Endothelial cell of umbilical vein (primary cell): ENCODE results near the gene GPR18. TPM values are rescaled to one million over a fixed set of nuclear protein-coding genes. Genes with fewer than 3 reads are reported as not detected.

Source experiments
- BruUV-seq: library from RNA; stranded (reverse); fragments of 400-500 nt; replicated peaks from 2 replicates; lab custom pipeline; 2021; lab: Mats Ljungman, UMichigan
- CTCF ChIA-PET: fragments of 300-600, 350-600 bp; sonication (Branson Sonifier 250); formaldehyde crosslinking; loops from one replicate; lab custom pipeline; 2021; ENCODE audit warnings: antibody characterized with exemption, inconsistent platforms; lab: Charles Lee
- POLR2A ChIA-PET: fragments of 300-600, 350-600 bp; sonication (Branson Sonifier 250); formaldehyde crosslinking; loops from one replicate; lab custom pipeline; 2021; ENCODE audit warnings: antibody characterized with exemption, inconsistent platforms; lab: Charles Lee
- DNase-seq: peaks from one replicate; pipeline ENCODE4 v3.0.0-alpha.2; 2011; ENCODE audit warnings: low read depth, low spot score
- FAIRE-seq: peaks from 2 replicates; lab custom pipeline; 2011; peaks lifted over from hg19 to GRCh38; lab: Jason Lieb, UNC
- H2AFZ ChIP-seq: 2 replicates; pipeline ENCODE4 v1.6.0; 2012; ENCODE audit warnings: low read depth, low read length, control low read depth, inconsistent platforms
- H3K27ac ChIP-seq: 2 replicates; pipeline ENCODE4 v1.5.1; 2011; ENCODE audit warnings: low read depth, mild to moderate bottlenecking, control low read depth, low read length, moderate library complexity; ENCODE audit not compliant: insufficient read depth
- H3K27me3 ChIP-seq, 2 experiments: 2 replicates each; pipeline versions ENCODE4 v1.6.0 to v1.6.1; 2011; ENCODE audit warnings: low read length in 2 of 2, mixed read lengths in 1 of 2; ENCODE audit not compliant: control insufficient read depth in 2 of 2, insufficient read depth in 2 of 2
- H3K36me3 ChIP-seq, 2 experiments: 2 replicates in 1 of 2; 3 replicates in 1 of 2; pipeline ENCODE4 v1.5.1; 2011; ENCODE audit warnings: low read length in 2 of 2, mild to moderate bottlenecking in 1 of 2, moderate library complexity in 1 of 2; ENCODE audit not compliant: control insufficient read depth in 2 of 2, insufficient read depth in 2 of 2; ENCODE audit errors: extremely low read depth in 1 of 2
- H3K4me1 ChIP-seq: 3 replicates; pipeline ENCODE4 v1.5.1; 2011; ENCODE audit warnings: mild to moderate bottlenecking, low read length; ENCODE audit not compliant: control insufficient read depth, insufficient read depth; ENCODE audit errors: extremely low read depth
- H3K4me2 ChIP-seq: 2 replicates; pipeline ENCODE4 v1.6.1; 2011; ENCODE audit warnings: low read length, control low read depth, mixed read lengths; ENCODE audit not compliant: insufficient read depth
- H3K4me3 ChIP-seq, 3 experiments: fragments of 200-600 bp in 1 of 3; sonication (generic), shearing (Covaris generic) in 1 of 3; replicated peaks in 1 of 3; 2 replicates each; pipeline ENCODE4 v1.5.1; 2011 to 2016; ENCODE audit warnings: control low read depth in 3 of 3, low read length in 3 of 3, mild to moderate bottlenecking in 2 of 3, inconsistent platforms in 1 of 3, low read depth in 1 of 3, moderate library complexity in 1 of 3; ENCODE audit not compliant: insufficient read depth in 1 of 3
- H3K79me2 ChIP-seq: 2 replicates; pipeline ENCODE4 v1.6.0; 2012; ENCODE audit warnings: low read length, inconsistent platforms; ENCODE audit not compliant: control insufficient read depth, insufficient read depth
- H3K9ac ChIP-seq: replicated peaks from 2 replicates; pipeline ENCODE3; 2011; ENCODE audit warnings: low read length, control low read depth; ENCODE audit not compliant: insufficient read depth; ENCODE audit errors: extremely low read depth
- H3K9me1 ChIP-seq: replicated peaks from 3 replicates; pipeline ENCODE4 v1.6.0; 2011; ENCODE audit warnings: mild to moderate bottlenecking, low read length; ENCODE audit not compliant: control insufficient read depth, insufficient read depth; ENCODE audit errors: extremely low read depth
- H3K9me3 ChIP-seq: replicated peaks from 2 replicates; pipeline ENCODE4 v1.5.1; 2012; ENCODE audit warnings: low read length, inconsistent platforms; ENCODE audit not compliant: control insufficient read depth, insufficient read depth
- H4K20me1 ChIP-seq: replicated peaks from 2 replicates; pipeline ENCODE3; 2011; ENCODE audit warnings: mild to moderate bottlenecking, low read length; ENCODE audit not compliant: control insufficient read depth, insufficient read depth; ENCODE audit errors: extremely low read depth
- CTCF ChIP-seq, 2 donors: IDR thresholded peaks; 1 replicate in 1 of 2; 2 replicates in 1 of 2; pipeline ENCODE4 v1.5.1; 2011; ENCODE audit warnings: low read length in 2 of 2, mild to moderate bottlenecking in 2 of 2, moderate library complexity in 2 of 2, control low read depth in 1 of 2, inconsistent platforms in 1 of 2, low read depth in 1 of 2; ENCODE audit not compliant: insufficient read depth in 1 of 2; ENCODE audit errors: extremely low read depth in 1 of 2
- GATA2 ChIP-seq: IDR thresholded peaks from 2 replicates; pipeline ENCODE4 v1.7.0; 2011; ENCODE audit warnings: low read depth, mild to moderate bottlenecking, moderate library complexity, mixed read lengths, low read length; ENCODE audit not compliant: insufficient read length, insufficient read depth
- MAX ChIP-seq: IDR thresholded peaks from 2 replicates; pipeline ENCODE4 v1.6.1; 2011; ENCODE audit not compliant: insufficient read depth, insufficient read length
- MYC ChIP-seq: IDR thresholded peaks from one replicate; pipeline ENCODE4 v1.6.1; 2011; ENCODE audit warnings: mild to moderate bottlenecking, low read depth, low read length
- dilution Hi-C: fragments of 300-500 bp; cut with MboI; formaldehyde crosslinking; loops from one replicate; pipeline ENCODE4 v1.15.0; 2019; ENCODE audit warnings: low sequenced_read_pairs; ENCODE audit not compliant: extremely low pct_ligation_motif_present
- intact Hi-C: fragments of 100-400 bp; cut with micrococcal nuclease; formaldehyde crosslinking; loops from one replicate; pipeline ENCODE4 v1.10.0; 2022
- polyA plus RNA-seq, 4 experiments: library from polyadenylated mRNA; depleted of rRNA in 3 of 4; stranded (reverse) in 3 of 4; unstranded in 1 of 4; fragments of >200 nt; gene quantifications; 2 replicates each; pipeline versions ENCODE4 v1.2.1 to v1.2.3, GENCODE V29; 2011 to 2012; ENCODE audit warnings: missing spikeins in 1 of 4
- total RNA-seq: library from RNA; stranded (reverse); gene quantifications from 2 replicates; pipeline ENCODE4 v1.2.3, GENCODE V29; 2021

Gene GPR18
- total and polyA plus RNA-seq, 2 donors (not counting 3 experiments of a cell fraction or from before 2014, with no cell fraction given) = not detected

- Histone ChIP-seq H2AFZ (no peak overlapping the region), H3K9me1 (no peaks in the 10 kb centered on the region), H3K79me2 (no peaks in the 10 kb centered on the region), H3K4me2 (no peak overlapping the region), H3K27me3 (no peaks in the 10 kb centered on the region), H3K36me3 (no peaks in the 10 kb centered on the region), H3K9ac (no peak overlapping the region), H3K27ac (no peak overlapping the region), H4K20me1 (no peaks in the 10 kb centered on the region), H3K9me3 (no peaks in the 10 kb centered on the region), H3K4me3 (no peak overlapping the region), H3K4me1 (no peaks in the 10 kb centered on the region)
- TF ChIP-seq CTCF (IDR thresholded peaks at IDR 0.05; ENCODE audit: extremely low read depth in 1 of 2, insufficient read depth in 1 of 2, low read depth in 1 of 2, low read length in 2 of 2) = no peak
- no peak for TF ChIP-seq GATA2
- CTCF ChIA-PET = interaction anchor here (1.3 kb wide), 1 partner anchor 31 kb away, joined by 3 read pairs; no protein-coding TSS in a partner anchor
- dilution Hi-C loops = no loop called here
- DNase-seq (no peak), FAIRE-seq (no peak)
- POLR2A ChIA-PET = no interaction called here
- no TSS peak for BruUV-seq
- intact Hi-C loops = no loop called here
Observed at GRCh38 chr13:99299920-99300341, 41.8 kb upstream of the GPR18 start.

DNA sequence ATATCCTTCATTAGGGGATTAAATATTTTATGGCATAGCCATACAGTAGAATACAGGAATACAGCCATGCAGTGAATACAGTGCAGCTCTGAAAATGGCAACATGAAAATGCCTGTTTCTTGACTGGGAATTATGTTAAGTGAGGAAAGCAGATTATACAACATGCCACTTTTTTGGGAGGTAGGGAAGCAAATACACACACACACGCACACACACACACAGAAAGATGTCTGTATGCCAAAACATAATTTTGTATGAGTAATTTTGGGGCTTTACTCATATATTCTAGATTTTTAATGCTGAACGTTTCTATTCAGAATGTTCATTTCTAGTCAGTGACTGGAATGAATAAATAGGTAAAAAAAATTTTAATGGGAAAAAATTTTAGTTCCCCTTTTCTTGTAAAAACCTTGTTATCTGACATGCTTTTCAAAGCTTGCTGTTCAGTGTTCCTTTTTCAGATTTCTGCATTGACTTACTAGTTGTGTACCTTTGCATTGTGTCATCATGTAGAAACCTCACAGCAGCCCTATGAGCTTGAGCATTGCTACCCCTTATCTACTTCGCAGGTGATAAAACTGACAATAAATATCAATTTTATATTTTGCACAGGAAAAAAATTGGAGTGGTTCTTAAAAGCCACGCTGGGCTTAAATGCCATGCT lies 41.2 kb upstream of the GPR18 start:
- no peaks in the 10 kb centered on the region for H3K27me3 ChIP-seq
- no peaks in the 10 kb centered on the region for H3K4me1 ChIP-seq
- no peak for TF ChIP-seq MAX
- no peak for TF ChIP-seq MYC
- H3K4me2 ChIP-seq = no peak overlapping the region
- ChIA-PET POLR2A (no interaction called here), CTCF (interaction anchor here (1.3 kb wide), 1 partner anchor 30 kb away, joined by 3 read pairs; no protein-coding TSS in a partner anchor)
- no peaks in the 10 kb centered on the region for H3K79me2 ChIP-seq
- H2AFZ ChIP-seq = no peak overlapping the region
- dilution Hi-C loops = no loop called here
- no peaks in the 10 kb centered on the region for H4K20me1 ChIP-seq
- DNase-seq = no peak
- no TSS peak for BruUV-seq
- H3K27ac ChIP-seq = no peak overlapping the region
- FAIRE-seq = no peak
- H3K9me1 ChIP-seq = no peaks in the 10 kb centered on the region
- H3K9me3 ChIP-seq = no peaks in the 10 kb centered on the region
- H3K9ac ChIP-seq = no peak overlapping the region
- H3K36me3 ChIP-seq = no peaks in the 10 kb centered on the region
- intact Hi-C loops = no loop called here
- no peak overlapping the region for H3K4me3 ChIP-seq
